Measurements from ENCODE around the gene BSG.

DNA sequence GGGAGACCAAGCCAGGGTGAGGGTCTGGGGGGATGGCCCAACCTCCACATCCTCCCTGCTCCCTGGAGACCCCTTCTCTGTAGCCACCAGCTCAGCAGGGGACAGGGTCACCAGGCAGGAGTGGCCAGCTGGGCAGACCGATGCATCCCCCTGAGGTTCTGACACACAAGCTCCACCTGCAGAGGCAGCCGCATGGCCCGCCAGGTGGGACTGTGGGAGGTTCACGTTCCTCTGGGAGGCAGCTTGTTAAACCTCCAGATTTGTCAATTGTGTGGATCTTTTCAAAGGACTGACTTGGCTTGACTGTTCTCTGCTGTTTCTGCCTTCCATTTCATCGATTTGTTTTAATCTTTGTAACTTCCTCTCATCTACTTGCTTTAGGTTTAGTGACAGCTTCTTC is 52.9 kb downstream of the BSG start:
- TF ChIP-seq, protein P1, sequence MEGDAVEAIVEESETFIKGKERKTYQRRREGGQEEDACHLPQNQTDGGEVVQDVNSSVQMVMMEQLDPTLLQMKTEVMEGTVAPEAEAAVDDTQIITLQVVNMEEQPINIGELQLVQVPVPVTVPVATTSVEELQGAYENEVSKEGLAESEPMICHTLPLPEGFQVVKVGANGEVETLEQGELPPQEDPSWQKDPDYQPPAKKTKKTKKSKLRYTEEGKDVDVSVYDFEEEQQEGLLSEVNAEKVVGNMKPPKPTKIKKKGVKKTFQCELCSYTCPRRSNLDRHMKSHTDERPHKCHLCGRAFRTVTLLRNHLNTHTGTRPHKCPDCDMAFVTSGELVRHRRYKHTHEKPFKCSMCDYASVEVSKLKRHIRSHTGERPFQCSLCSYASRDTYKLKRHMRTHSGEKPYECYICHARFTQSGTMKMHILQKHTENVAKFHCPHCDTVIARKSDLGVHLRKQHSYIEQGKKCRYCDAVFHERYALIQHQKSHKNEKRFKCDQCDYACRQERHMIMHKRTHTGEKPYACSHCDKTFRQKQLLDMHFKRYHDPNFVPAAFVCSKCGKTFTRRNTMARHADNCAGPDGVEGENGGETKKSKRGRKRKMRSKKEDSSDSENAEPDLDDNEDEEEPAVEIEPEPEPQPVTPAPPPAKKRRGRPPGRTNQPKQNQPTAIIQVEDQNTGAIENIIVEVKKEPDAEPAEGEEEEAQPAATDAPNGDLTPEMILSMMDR (conservative IDR thresholded peaks at IDR 0.05; ENCODE audit: low read depth in 2 of 2): no peak
- TF ChIP-seq ZNF331 (CRISPR knock-in tag; IDR thresholded peaks at IDR 0.05; ENCODE audit: low read depth) (no peak), EZH2phosphoT487 (IDR thresholded peaks at IDR 0.05; ENCODE audit: unreplicated experiment) (no peak), EZH2 (IDR thresholded peaks at IDR 0.05; ENCODE audit: low read depth, unreplicated experiment) (no peak), POLR2AphosphoS5 (IDR thresholded peaks at IDR 0.05; ENCODE audit: low read depth) (no peak), JUNB (IDR thresholded peaks at IDR 0.05; ENCODE audit: unreplicated experiment) (no peak), NANOG (IDR thresholded peaks at IDR 0.05; ENCODE audit: borderline replicate concordance) (no peak), CREB1 (CRISPR knock-in tag; IDR thresholded peaks at IDR 0.05; ENCODE audit: low read depth) (no peak), ZNF114 (CRISPR knock-in tag; IDR thresholded peaks at IDR 0.05) (no peak)
- TF ChIP-seq, protein P2, sequence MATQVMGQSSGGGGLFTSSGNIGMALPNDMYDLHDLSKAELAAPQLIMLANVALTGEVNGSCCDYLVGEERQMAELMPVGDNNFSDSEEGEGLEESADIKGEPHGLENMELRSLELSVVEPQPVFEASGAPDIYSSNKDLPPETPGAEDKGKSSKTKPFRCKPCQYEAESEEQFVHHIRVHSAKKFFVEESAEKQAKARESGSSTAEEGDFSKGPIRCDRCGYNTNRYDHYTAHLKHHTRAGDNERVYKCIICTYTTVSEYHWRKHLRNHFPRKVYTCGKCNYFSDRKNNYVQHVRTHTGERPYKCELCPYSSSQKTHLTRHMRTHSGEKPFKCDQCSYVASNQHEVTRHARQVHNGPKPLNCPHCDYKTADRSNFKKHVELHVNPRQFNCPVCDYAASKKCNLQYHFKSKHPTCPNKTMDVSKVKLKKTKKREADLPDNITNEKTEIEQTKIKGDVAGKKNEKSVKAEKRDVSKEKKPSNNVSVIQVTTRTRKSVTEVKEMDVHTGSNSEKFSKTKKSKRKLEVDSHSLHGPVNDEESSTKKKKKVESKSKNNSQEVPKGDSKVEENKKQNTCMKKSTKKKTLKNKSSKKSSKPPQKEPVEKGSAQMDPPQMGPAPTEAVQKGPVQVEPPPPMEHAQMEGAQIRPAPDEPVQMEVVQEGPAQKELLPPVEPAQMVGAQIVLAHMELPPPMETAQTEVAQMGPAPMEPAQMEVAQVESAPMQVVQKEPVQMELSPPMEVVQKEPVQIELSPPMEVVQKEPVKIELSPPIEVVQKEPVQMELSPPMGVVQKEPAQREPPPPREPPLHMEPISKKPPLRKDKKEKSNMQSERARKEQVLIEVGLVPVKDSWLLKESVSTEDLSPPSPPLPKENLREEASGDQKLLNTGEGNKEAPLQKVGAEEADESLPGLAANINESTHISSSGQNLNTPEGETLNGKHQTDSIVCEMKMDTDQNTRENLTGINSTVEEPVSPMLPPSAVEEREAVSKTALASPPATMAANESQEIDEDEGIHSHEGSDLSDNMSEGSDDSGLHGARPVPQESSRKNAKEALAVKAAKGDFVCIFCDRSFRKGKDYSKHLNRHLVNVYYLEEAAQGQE (IDR thresholded peaks at IDR 0.05; ENCODE audit: unreplicated experiment): no peak
- TF ChIP-seq, protein P3, sequence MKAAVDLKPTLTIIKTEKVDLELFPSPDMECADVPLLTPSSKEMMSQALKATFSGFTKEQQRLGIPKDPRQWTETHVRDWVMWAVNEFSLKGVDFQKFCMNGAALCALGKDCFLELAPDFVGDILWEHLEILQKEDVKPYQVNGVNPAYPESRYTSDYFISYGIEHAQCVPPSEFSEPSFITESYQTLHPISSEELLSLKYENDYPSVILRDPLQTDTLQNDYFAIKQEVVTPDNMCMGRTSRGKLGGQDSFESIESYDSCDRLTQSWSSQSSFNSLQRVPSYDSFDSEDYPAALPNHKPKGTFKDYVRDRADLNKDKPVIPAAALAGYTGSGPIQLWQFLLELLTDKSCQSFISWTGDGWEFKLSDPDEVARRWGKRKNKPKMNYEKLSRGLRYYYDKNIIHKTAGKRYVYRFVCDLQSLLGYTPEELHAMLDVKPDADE (IDR thresholded peaks at IDR 0.05): no peak
